Measurements from ENCODE around the gene PRDM16. TPM values are rescaled to one million over a fixed set of nuclear protein-coding genes. Genes with fewer than 3 reads are reported as not detected.

PRDM16 gene
- polyA plus RNA-seq, 2 of the 4 experiments (the other 2 are of a cell fraction) = 0.03 to 0.35 TPM

GRCh38 chr1:3290915-3291314, 221.9 kb downstream of the PRDM16 start:
- no peaks in the 10 kb centered on the region for H3K9me3 ChIP-seq
- no peak overlapping the region for H3K27ac ChIP-seq
- FAIRE-seq (no peak), DNase-seq (ENCODE audit: low read depth in 1 of 2, low spot score in 1 of 2) (peak in 1 of 2 experiments; percentile 31), ATAC-seq (peak in 1 of 2 experiments; percentile 43; a peak in 2 of 6 replicates)
- no CpG with 5 or more reads among the region's 15 CpGs for WGBS (ENCODE audit: missing lambda C conversion rate)
- TF ChIP-seq POLR2A (IDR thresholded peaks at IDR 0.05; ENCODE audit: low read length) (no peak), RCOR1 (IDR thresholded peaks at IDR 0.05; ENCODE audit: low read depth, low read length) (no peak), PHF8 (IDR thresholded peaks at IDR 0.05; ENCODE audit: borderline replicate concordance, low read depth) (no peak), SMC3 (IDR thresholded peaks at IDR 0.05) (no peak), MAZ (IDR thresholded peaks at IDR 0.05; ENCODE audit: borderline replicate concordance, low read depth, low read length) (no peak), ZFP36 (IDR thresholded peaks at IDR 0.05; ENCODE audit: borderline replicate concordance, partially characterized antibody) (no peak), RFX5 (IDR thresholded peaks at IDR 0.05) (no peak), RAD21 (conservative IDR thresholded peaks at IDR 0.05 in 1 of 2, IDR thresholded peaks at IDR 0.05 in 1 of 2) (no peak), HOXB13 (CRISPR knock-in tag; IDR thresholded peaks at IDR 0.05; ENCODE audit: low read depth) (no peak), PBX3 (IDR thresholded peaks at IDR 0.05) (no peak), JUN (IDR thresholded peaks at IDR 0.05) (no peak), RARB (CRISPR knock-in tag; IDR thresholded peaks at IDR 0.05) (no peak), NFE2L2 (conservative IDR thresholded peaks at IDR 0.05; ENCODE audit: low read length) (no peak), EHMT2 (IDR thresholded peaks at IDR 0.05; ENCODE audit: low read depth) (no peak), FOXS1 (CRISPR knock-in tag; IDR thresholded peaks at IDR 0.05) (no peak), ATOH8 (CRISPR knock-in tag; IDR thresholded peaks at IDR 0.05; ENCODE audit: low read depth) (no peak), CBX2 (IDR thresholded peaks at IDR 0.05; ENCODE audit: borderline replicate concordance, low read depth) (no peak), ZC3H11A (IDR thresholded peaks at IDR 0.05) (no peak)
- H3K4me1 ChIP-seq = no peaks in the 10 kb centered on the region
- ChIA-PET CTCF (interaction anchor here (1.2 kb wide), 1 partner anchor 9 kb away, joined by 4 read pairs; no protein-coding TSS in a partner anchor), POLR2A (no interaction called here)
- H3K4me3 ChIP-seq = no peak overlapping the region
- no peak overlapping the region for H3K4me2 ChIP-seq

- H3K4me1 ChIP-seq = no peaks in the 10 kb centered on the region
- ATAC-seq (no peak), DNase-seq (ENCODE audit: low read depth in 1 of 2, low spot score in 1 of 2) (no peak), FAIRE-seq (no peak)
- no peak overlapping the region for H3K4me3 ChIP-seq
- H3K4me2 ChIP-seq = no peak overlapping the region
- CTCF ChIA-PET = interaction anchor here (1.4 kb wide), 1 partner anchor 9 kb away, joined by 4 read pairs; no protein-coding TSS in a partner anchor
- H3K27ac ChIP-seq = no peak overlapping the region
- no peaks in the 10 kb centered on the region for H3K9me3 ChIP-seq
- WGBS (ENCODE audit: missing lambda C conversion rate) = 75% methylated on average over 26 of the region's 33 CpGs
- POLR2A ChIA-PET = no interaction called here
- TF ChIP-seq SMC3 (IDR thresholded peaks at IDR 0.05) (no peak), MAFK (IDR thresholded peaks at IDR 0.05; ENCODE audit: partially characterized antibody) (no peak), BHLHE40 (IDR thresholded peaks at IDR 0.05; ENCODE audit: low read depth, low read length) (no peak), EHF (CRISPR knock-in tag; IDR thresholded peaks at IDR 0.05) (no peak), BCL3 (IDR thresholded peaks at IDR 0.05) (no peak), JUN (IDR thresholded peaks at IDR 0.05) (no peak), KDM1A (IDR thresholded peaks at IDR 0.05; ENCODE audit: low read depth) (no peak), E2F6 (IDR thresholded peaks at IDR 0.05; ENCODE audit: borderline replicate concordance, low read depth) (no peak)
These were observed 223.2 kb downstream of the PRDM16 start for GRCh38 chr1:3292051-3292722.

Measured in A549 (cell line).